ENCODE measurements around the gene DCK. TPM values are rescaled to one million over a fixed set of nuclear protein-coding genes. Genes with fewer than 3 reads are reported as not detected.

DCK gene
- total and polyA plus RNA-seq, 9 of the 15 experiments (the other 6 are each of a cell fraction or from before 2014, with no cell fraction given) = 11.3 to 25.8 (median 19.6) TPM

DNA sequence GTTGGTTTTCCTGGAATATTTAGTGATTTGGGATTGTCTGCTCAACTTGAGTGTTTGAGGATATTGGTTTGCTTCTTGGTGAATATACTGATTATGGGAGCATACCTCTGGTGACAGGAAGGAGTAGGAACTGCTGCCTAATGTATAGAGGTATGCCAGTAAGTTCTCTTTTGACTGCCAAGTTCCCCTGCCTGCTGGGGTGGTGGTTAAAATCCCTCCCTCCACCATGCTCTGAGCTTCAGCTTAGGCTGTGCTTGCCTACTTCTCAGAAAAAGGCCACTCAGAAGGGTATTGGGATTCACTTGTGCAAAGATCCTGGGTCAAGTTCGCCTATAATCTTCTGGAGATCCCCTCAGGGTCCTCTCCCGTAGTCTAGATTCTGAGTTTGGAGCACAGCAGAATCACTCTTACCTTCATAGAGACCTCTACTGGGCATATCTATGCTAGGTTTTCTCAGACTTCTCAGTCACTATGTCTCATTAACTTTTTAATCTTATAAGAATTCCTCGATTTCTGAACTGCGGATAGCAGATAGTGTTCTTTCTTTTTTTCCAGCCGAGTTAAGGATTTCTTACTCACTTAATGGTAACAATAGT lies 44.7 kb upstream of the DCK start:
- H3K4me2 ChIP-seq (ENCODE audit: insufficient read depth, low read length) = no peak overlapping the region
- peak in 1 of 4 experiments; percentile 17 for DNase-seq (ENCODE audit: extremely low read depth in 1 of 4, low spot score in 3 of 4)
- peaks cover 4 to 7% of the 10 kb centered on the region in 2 experiments; a peak in 4 of 5 replicates for H3K4me1 ChIP-seq (replicated peaks in 1 of 2; ENCODE audit: control insufficient read depth in 2 of 2, insufficient read depth in 2 of 2, low read length in 2 of 2)
- H3K9me3 ChIP-seq (replicated peaks; ENCODE audit: control insufficient read depth, insufficient read depth, low read depth, low read length) = no peaks in the 10 kb centered on the region
- H3K79me2 ChIP-seq (ENCODE audit: control insufficient read depth, insufficient read depth, low read length) = peaks cover 98% of the 10 kb centered on the region
- POLR2A ChIA-PET = interaction anchor here (0.8 kb wide), 1 partner anchor 129 kb away, joined by 3 read pairs; no protein-coding TSS in a partner anchor
- in situ Hi-C loops (cut with MboI) (no loop called here), intact Hi-C loops (cut with micrococcal nuclease) (no loop called here)
- H3K9ac ChIP-seq (ENCODE audit: insufficient read depth in 1 of 2, low read depth in 2 of 2, low read length in 2 of 2) = peak overlapping the region in 1 of 2 experiments; percentile 14; a peak in 1 of 4 replicates
- peak; percentile 65 for FAIRE-seq
- H2AFZ ChIP-seq (ENCODE audit: low read depth, low read length) = no peak overlapping the region
- no peaks in the 10 kb centered on the region for H3K27me3 ChIP-seq (ENCODE audit: control insufficient read depth in 2 of 2, insufficient read depth in 2 of 2, low read length in 2 of 2)
- TF ChIP-seq RBM39 (optimal IDR thresholded peaks at IDR 0.05; ENCODE audit: low read depth, low read length) (no peak), OTX1 (CRISPR knock-in tag; IDR thresholded peaks at IDR 0.05) (no peak)
- TF ChIP-seq, protein P1, sequence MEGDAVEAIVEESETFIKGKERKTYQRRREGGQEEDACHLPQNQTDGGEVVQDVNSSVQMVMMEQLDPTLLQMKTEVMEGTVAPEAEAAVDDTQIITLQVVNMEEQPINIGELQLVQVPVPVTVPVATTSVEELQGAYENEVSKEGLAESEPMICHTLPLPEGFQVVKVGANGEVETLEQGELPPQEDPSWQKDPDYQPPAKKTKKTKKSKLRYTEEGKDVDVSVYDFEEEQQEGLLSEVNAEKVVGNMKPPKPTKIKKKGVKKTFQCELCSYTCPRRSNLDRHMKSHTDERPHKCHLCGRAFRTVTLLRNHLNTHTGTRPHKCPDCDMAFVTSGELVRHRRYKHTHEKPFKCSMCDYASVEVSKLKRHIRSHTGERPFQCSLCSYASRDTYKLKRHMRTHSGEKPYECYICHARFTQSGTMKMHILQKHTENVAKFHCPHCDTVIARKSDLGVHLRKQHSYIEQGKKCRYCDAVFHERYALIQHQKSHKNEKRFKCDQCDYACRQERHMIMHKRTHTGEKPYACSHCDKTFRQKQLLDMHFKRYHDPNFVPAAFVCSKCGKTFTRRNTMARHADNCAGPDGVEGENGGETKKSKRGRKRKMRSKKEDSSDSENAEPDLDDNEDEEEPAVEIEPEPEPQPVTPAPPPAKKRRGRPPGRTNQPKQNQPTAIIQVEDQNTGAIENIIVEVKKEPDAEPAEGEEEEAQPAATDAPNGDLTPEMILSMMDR (IDR thresholded peaks at IDR 0.05 in 2 of 3, conservative IDR thresholded peaks at IDR 0.05 in 1 of 3; ENCODE audit: insufficient read depth in 2 of 3, low read depth in 1 of 3, low read length in 3 of 3) = 0 out of 6 replicates have a peak, but pooled peaks of 2 of the 3 experiments have one; percentile 2 to 11
- H3K9me1 ChIP-seq (ENCODE audit: control insufficient read depth, insufficient read depth, low read length) = no peaks in the 10 kb centered on the region
- peak; percentile 76 for ATAC-seq
- H3K27ac ChIP-seq (ENCODE audit: extremely low read depth, low read depth, low read length) = no peak overlapping the region
- CTCF ChIA-PET (ENCODE audit: low intra/inter-chr PET ratio) = no interaction called here
- H4K20me1 ChIP-seq (replicated peaks; ENCODE audit: control insufficient read depth, insufficient read depth, low read length) = peaks cover 9% of the 10 kb centered on the region; the same call in 1 of the 2 replicates
- H3K36me3 ChIP-seq (ENCODE audit: control insufficient read depth, insufficient read depth, low read length) = peaks cover 8% of the 10 kb centered on the region; the same call in 2 of the 3 replicates
- BruUV-seq (replicated peaks) = no TSS peak
- no peak overlapping the region for H3K4me3 ChIP-seq
- 59% methylated on average over 5 of the region's 5 CpGs for WGBS (ENCODE audit: insufficient coverage, low coverage, missing lambda C conversion rate)
